H1 (cell line): ENCODE measurements around the gene NDUFB3. TPM values are rescaled to one million over a fixed set of nuclear protein-coding genes. Genes with fewer than 3 reads are reported as not detected.

Experiments used
- HDAC2 ChIP-seq, 2 experiments: fragments of 300-600 bp in 1 of 2; sonication (generic) in 1 of 2; IDR thresholded peaks; 2 replicates each; pipeline ENCODE4 v1.6.1; 2011 to 2012; ENCODE audit warnings: low read depth in 2 of 2, low read length in 2 of 2, mild to moderate bottlenecking in 2 of 2, moderate library complexity in 2 of 2, borderline replicate concordance in 1 of 2, inconsistent platforms in 1 of 2
- polyA plus RNA-seq, 7 experiments: library from polyadenylated mRNA; depleted of rRNA in 3 of 7; stranded (reverse) in 5 of 7; unstranded in 2 of 7; fragments of >200 nt in 5 of 7; fragments of 200-250 nt in 2 of 7; gene quantifications; 1 replicate in 5 of 7; 2 replicates in 1 of 7; 4 replicates in 1 of 7; pipeline versions ENCODE4 v1.2.1 to v1.2.3, GENCODE V29; 2011 to 2013; ENCODE audit warnings: missing spikeins in 2 of 7, mixed read lengths in 2 of 7
- total RNA-seq: library from RNA; stranded (reverse); fragmentation: NEBNext Ultra II Directional; extraction: Animal tissue kit (Norgen Biotek cat#: 25700); gene quantifications from 2 replicates; pipeline ENCODE4 v1.2.1, GENCODE V29; 2021

Gene NDUFB3
- total and polyA plus RNA-seq, 2 of the 8 experiments (the other 6 are each of a cell fraction or from before 2014, with no cell fraction given): 38.2 to 55.3 TPM

DNA sequence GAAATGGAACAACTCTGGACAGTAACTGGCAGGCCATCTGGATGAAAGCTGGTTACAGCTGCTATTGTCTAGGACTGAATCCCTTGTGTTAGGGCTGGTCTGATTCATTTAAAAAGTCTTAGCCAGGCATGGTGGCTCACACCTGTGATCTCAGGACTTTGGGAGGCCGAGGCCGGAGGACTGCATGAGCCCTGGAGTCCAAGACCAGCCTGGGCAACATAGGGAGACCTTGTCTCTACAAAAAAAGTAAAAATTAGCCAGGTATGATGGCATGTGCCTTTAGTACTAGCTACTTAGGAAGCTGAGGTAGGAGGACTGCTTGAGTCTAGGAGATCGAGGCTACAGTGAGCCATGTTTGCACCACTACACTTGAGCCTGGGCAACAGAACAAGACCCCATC lies 28.7 kb downstream of the NDUFB3 start (continued):
- TF ChIP-seq HDAC2 (IDR thresholded peaks at IDR 0.05; ENCODE audit: borderline replicate concordance in 1 of 2, low read depth in 2 of 2, low read length in 2 of 2): no peak
- TF ChIP-seq, all 59 proteins: peak for 0
